DOHH2 (cell line): ENCODE results near the gene SPATA25.

Experiments used
- H3F3A ChIP-seq: fragments of 200-600 bp; sonication (generic), shearing (Covaris generic); 2 replicates; pipeline ENCODE4 v1.6.0; 2016; ENCODE audit warnings: antibody characterized with exemption, mild to moderate bottlenecking; ENCODE audit not compliant: control insufficient read depth, insufficient read depth
- H3K27ac ChIP-seq: fragments of 200-600 bp; sonication (generic); 2 replicates; pipeline ENCODE4 v1.5.1; 2014; ENCODE audit warnings: low read depth, mild to moderate bottlenecking, low read length, moderate library complexity
- H3K27me3 ChIP-seq: fragments of 200-600 bp; sonication (generic); 2 replicates; pipeline ENCODE4 v1.6.1; 2014; ENCODE audit warnings: mild to moderate bottlenecking, low read length, mixed read lengths; ENCODE audit not compliant: control insufficient read depth
- H3K36me3 ChIP-seq: fragments of 200-600 bp; sonication (generic); 2 replicates; pipeline ENCODE4 v1.6.1; 2014; ENCODE audit warnings: mild to moderate bottlenecking, low read length, moderate library complexity, mixed read lengths; ENCODE audit not compliant: control insufficient read depth
- H3K4me1 ChIP-seq: fragments of 200-600 bp; sonication (generic); 2 replicates; pipeline ENCODE4 v1.6.1; 2014; ENCODE audit warnings: mild to moderate bottlenecking, low read length, mixed read lengths; ENCODE audit not compliant: control insufficient read depth
- H3K4me2 ChIP-seq: fragments of 200-600 bp; sonication (generic); 2 replicates; pipeline ENCODE4 v1.6.0; 2014; ENCODE audit warnings: mild to moderate bottlenecking, low read length, moderate library complexity
- H3K4me3 ChIP-seq: fragments of 200-600 bp; sonication (generic); 2 replicates; pipeline ENCODE4 v1.5.1; 2014; ENCODE audit warnings: mild to moderate bottlenecking, low read length, mixed read lengths
- H3K79me2 ChIP-seq: fragments of 200-600 bp; sonication (generic); 2 replicates; pipeline ENCODE4 v1.6.1; 2014; ENCODE audit warnings: mild to moderate bottlenecking, low read length, mixed read lengths; ENCODE audit not compliant: control insufficient read depth
- H3K9me2 ChIP-seq: fragments of 200-600 bp; sonication (generic); replicated peaks from 2 replicates; pipeline ENCODE4 v1.6.1; 2014; ENCODE audit warnings: mild to moderate bottlenecking, low read length, mixed read lengths; ENCODE audit not compliant: control insufficient read depth
- H3K9me3 ChIP-seq: fragments of 200-600 bp; sonication (generic); 2 replicates; pipeline ENCODE4 v1.6.1; 2014; ENCODE audit warnings: antibody characterized with exemption, low read length, mixed read lengths; ENCODE audit not compliant: control insufficient read depth, insufficient read depth
- H4K20me1 ChIP-seq: fragments of 200-600 bp; sonication (generic); 2 replicates; pipeline ENCODE4 v1.6.0; 2014; ENCODE audit warnings: low read depth, mild to moderate bottlenecking, antibody characterized with exemption, low read length, moderate library complexity; ENCODE audit not compliant: control insufficient read depth, insufficient read depth
- EZH2phosphoT487 ChIP-seq: fragments of 200-600 bp; sonication (generic); IDR thresholded peaks from 2 replicates; pipeline ENCODE4 v1.6.1; 2017; ENCODE audit warnings: borderline replicate concordance, mild to moderate bottlenecking, antibody characterized with exemption, low read length, moderate library complexity, mixed read lengths
- TF ChIP-seq, protein P1 (sequence below): fragments of 200-600 bp; sonication (generic); IDR thresholded peaks from one replicate; pipeline ENCODE4 v1.5.1; 2014; ENCODE audit warnings: antibody characterized with exemption, mild to moderate bottlenecking, low read depth, low read length; ENCODE audit not compliant: poor library complexity, severe bottlenecking

The SPATA25 gene

GRCh38 chr20:45890985-45891983 is 3.9 kb upstream of the SPATA25 start, which contains the start of the genes CTSA and NEURL2:
Gene CTSA, plus strand, starts transcription at chr20:45891335. Its CDS starts 234 bp downstream, at chr20:45891569.
Gene NEURL2, minus strand, starts transcription at chr20:45891208. Its CDS starts 217 bp downstream, at chr20:45890991.
- TF ChIP-seq EZH2phosphoT487, result no peak
- TF ChIP-seq, protein P1, sequence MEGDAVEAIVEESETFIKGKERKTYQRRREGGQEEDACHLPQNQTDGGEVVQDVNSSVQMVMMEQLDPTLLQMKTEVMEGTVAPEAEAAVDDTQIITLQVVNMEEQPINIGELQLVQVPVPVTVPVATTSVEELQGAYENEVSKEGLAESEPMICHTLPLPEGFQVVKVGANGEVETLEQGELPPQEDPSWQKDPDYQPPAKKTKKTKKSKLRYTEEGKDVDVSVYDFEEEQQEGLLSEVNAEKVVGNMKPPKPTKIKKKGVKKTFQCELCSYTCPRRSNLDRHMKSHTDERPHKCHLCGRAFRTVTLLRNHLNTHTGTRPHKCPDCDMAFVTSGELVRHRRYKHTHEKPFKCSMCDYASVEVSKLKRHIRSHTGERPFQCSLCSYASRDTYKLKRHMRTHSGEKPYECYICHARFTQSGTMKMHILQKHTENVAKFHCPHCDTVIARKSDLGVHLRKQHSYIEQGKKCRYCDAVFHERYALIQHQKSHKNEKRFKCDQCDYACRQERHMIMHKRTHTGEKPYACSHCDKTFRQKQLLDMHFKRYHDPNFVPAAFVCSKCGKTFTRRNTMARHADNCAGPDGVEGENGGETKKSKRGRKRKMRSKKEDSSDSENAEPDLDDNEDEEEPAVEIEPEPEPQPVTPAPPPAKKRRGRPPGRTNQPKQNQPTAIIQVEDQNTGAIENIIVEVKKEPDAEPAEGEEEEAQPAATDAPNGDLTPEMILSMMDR, result peak; percentile 3
- no peaks in the 10 kb centered on the region for H3F3A ChIP-seq
- H3K4me1 ChIP-seq, result peaks cover 23% of the 10 kb centered on the region
- no peak within 1 kb of the TSS for H3K27ac ChIP-seq
- peak within 1 kb of the TSS; percentile 82 for H3K4me2 ChIP-seq
- H3K9me3 ChIP-seq, result no peaks in the 10 kb centered on the region
- peak within 1 kb of the TSS; percentile 83 for H3K4me3 ChIP-seq
- no peaks in the 10 kb centered on the region for H4K20me1 ChIP-seq
- H3K27me3 ChIP-seq, result no peaks in the 10 kb centered on the region
- H3K79me2 ChIP-seq, result no peaks in the 10 kb centered on the region
- H3K36me3 ChIP-seq, result peaks cover 2% of the 10 kb centered on the region
- no peaks in the 10 kb centered on the region for H3K9me2 ChIP-seq

DNA sequence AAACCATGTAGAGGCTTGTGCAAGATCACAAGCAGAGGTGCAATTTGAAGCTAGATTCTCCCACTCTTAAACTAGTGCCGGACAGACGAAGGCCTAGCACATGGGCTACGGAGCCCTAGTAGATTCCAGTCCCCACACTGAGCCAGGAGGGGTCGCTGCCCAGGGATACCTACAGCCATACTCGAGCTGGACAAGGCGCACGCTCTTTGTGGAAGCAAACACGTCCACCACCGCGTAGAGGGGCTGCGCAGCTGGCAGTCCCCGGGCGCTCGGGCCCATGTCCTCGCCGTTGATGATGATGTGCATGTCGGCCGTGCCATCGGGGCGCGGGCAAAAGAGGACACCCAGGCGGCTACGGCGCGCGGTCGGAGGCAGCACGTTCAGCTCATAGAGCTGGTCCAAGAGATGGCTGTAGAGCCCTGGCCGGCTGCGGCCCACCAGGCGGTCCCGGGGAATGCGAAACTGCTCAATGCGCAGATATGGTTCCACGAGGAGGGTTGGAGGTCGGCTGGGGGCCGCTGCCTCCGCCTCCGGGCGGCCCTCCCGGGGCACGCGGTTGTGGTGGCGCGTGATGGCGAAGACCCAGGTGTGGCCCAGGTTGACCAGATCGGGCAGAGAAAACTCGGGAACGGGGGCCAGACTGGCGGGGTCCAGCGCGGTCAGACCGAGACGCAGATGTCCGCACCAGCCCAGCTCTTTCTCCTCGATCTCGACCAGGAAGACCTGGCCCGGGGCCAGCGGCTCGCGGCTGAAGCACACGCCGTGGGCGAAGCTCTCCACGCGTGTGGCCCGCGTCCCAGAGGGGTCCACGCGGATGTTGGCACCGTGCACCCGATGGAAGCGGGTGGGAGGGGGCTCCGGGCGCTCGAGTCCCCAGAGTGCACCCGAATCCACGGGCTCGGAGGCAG is 2.9 kb upstream of the SPATA25 start:
- Histone ChIP-seq H3K4me1 (peaks cover 23% of the 10 kb centered on the region), H3K4me2 (peak overlapping the region; percentile 82), H4K20me1 (no peaks in the 10 kb centered on the region), H3K9me2 (no peaks in the 10 kb centered on the region), H3F3A (no peaks in the 10 kb centered on the region), H3K79me2 (no peaks in the 10 kb centered on the region), H3K27ac (no peak overlapping the region), H3K9me3 (no peaks in the 10 kb centered on the region), H3K27me3 (no peaks in the 10 kb centered on the region), H3K36me3 (peaks cover 5% of the 10 kb centered on the region), H3K4me3 (peak overlapping the region; percentile 83)
- TF ChIP-seq, protein P1, result peak; percentile 48
- TF ChIP-seq EZH2phosphoT487, result no peak

DNA sequence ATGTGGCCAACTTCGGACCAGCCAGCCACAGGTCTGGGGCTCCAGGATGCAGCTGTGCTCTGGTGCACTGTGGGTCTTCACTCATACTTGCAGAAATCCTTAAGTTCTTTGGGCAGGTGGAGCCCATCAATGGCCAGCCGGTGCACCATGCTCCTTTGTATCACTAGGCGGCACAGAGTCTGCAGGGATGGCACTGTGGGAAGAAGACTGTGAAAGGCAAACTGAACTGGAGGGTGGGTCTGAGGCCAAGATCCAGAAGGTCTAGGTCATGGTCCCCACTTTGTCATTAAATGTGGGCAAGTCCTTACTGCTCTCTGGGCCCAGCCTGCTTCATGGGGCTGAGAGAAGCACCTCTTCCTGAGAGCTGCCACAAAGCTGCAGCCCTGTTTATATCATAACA is 1.3 kb upstream of the SPATA25 start:
- H3F3A ChIP-seq, result no peaks in the 10 kb centered on the region
- peaks cover 23% of the 10 kb centered on the region for H3K4me1 ChIP-seq
- H3K79me2 ChIP-seq, result peaks cover under 1% of the 10 kb centered on the region
- TF ChIP-seq EZH2phosphoT487, result no peak
- TF ChIP-seq, protein P1, result no peak
- H3K9me3 ChIP-seq, result no peaks in the 10 kb centered on the region
- H3K36me3 ChIP-seq, result peaks cover 14% of the 10 kb centered on the region
- H3K4me3 ChIP-seq, result no peak overlapping the region
- no peak overlapping the region for H3K27ac ChIP-seq
- H3K27me3 ChIP-seq, result no peaks in the 10 kb centered on the region
- no peak overlapping the region for H3K4me2 ChIP-seq
- H3K9me2 ChIP-seq, result no peaks in the 10 kb centered on the region
- no peaks in the 10 kb centered on the region for H4K20me1 ChIP-seq
